Stimulated activated CD8-positive, alpha-beta memory T cell treated with anti-CD3 and anti-CD28 coated beads, Interleukin-15, amount 100 ng/mL, for 24 hours (primary cell): ENCODE data around the gene OR2T6.
"Not testable (repeated sequence)": the region's sequence is repeated elsewhere in the genome, so short reads cannot be mapped to it uniquely, and the experiment has no call there.

Experiments
- DNase-seq: peaks from one replicate; pipeline ENCODE4 v3.0.0-alpha.2; 2020; ENCODE audit warnings: low read depth

OR2T6 gene

DNA sequence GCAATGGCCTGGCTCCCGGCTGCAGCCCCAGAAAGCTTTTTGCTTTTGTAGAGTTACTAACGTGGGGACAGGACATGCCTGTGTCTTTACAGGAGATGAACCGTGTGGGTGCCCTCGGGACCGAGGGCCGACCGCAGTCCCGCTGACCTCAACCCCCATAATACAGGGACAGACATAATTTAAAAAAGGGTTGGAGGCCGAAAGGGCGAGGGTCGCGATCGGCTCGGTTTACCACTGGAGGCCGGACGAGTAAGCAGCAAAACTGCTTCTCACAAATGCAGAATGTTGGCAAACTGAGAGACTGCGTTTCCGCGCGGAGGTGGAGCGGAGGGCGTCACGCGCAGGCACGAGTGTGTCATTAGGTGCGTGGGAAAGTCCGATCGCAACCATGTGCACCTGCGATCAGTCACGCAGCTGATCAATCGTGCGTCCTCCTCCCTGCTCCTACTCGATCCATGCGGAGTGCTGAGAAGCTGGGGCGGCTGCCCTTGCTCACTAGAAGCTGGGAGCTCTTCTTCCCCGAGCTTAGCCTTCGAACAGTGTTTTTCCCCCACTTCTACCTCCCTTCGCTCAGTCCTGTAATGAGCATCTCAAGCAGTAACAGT lies 58.4 kb downstream of the OR2T6 start:
- DNase-seq: not testable (repeated sequence)

DNA sequence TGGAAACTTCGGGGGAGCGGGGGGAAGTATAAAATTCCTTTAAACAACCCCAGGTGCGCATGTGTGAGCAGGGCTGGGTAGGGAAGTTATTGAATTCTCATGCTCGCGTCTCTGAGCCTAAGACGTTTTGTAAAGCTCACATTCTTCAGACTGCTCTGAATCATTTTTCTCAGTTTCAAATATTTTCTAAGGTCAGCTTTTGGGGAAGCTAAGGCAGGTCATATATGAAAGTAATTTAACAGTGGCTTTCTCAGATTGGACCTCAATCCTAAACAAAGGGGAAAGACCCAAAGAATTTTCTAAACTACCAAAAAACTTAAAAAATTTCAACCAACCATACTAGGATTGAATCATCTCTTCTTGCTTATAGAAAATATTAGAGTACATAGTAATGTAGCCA lies 59.4 kb downstream of the OR2T6 start:
- not testable (repeated sequence) for DNase-seq

DNA sequence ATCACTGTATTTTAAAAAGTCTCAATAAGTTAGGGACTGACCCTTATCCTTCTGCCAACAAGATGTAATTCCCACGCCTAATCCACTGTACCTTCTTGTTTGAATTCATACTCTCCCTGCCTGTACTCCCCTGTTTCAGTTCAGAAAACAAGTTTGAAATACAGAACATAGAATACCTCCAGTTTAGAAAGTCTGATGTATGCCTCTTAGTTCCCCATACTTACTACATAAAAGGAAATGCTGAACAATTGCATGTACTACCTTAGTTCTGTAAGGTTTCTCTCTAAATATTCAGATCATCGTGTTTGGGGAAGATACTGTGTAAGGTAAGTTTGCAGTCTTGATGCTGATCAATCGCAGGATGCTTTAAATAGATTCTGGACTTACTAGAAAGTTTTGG lies 60.8 kb downstream of the OR2T6 start:
- DNase-seq: not testable (repeated sequence)

DNA sequence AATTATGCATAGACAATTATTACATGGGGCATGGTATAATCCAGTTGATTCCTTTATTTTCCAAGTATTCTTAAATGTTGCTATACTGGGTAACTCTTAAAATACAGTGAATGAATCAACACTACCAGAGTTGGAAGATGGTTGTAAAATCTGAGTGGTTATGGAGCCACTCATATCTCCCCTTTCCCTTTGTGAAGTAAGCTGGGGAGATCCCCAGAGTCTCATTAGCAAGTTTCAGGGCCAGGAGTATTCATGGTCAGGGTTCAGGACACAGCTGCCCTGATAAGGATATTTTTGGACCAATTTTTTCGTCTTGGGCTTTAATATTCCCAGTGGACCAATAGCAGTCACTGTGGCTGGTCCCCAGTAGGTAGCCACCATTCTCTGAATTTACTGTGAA lies 63.1 kb downstream of the OR2T6 start:
- DNase-seq: not testable (repeated sequence)

DNA sequence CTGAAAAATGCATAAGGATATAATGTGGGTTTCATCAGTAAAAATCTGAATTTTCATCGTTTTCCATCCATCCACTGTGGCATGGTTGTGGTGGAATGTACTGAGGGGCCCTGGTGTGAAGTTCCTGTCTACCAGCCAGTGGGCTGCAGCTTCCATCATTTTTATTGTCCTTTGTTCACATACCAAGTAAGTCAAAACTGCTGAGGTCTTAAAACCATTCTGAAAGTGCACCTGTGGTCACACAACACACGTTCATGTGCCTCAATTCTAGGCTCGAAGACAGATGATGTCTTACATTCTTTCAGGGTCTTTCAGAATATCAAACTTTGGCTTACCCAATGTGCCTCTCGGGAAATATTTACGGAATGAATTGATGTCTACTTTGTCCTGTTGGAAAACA lies 63.7 kb downstream of the OR2T6 start:
- DNase-seq: not testable (repeated sequence)
